Glutamatergic neuron (in vitro differentiated cells): ENCODE measurements around the gene CASK. TPM values are rescaled to one million over a fixed set of nuclear protein-coding genes. Genes with fewer than 3 reads are reported as not detected.

Source experiments
- DNase-seq: peaks from one replicate; pipeline ENCODE4 v3.0.0; 2022
- H3K27ac Mint-ChIP-seq: one replicate; pipeline ENCODE4 v1.8.0; 2020; ENCODE audit warnings: mild to moderate bottlenecking, mixed read lengths, inconsistent platforms; ENCODE audit not compliant: unreplicated experiment
- H3K27me3 Mint-ChIP-seq: one replicate; pipeline ENCODE4 v1.8.0; 2020; ENCODE audit warnings: mild to moderate bottlenecking, moderate library complexity, mixed read lengths, inconsistent platforms; ENCODE audit not compliant: unreplicated experiment
- H3K36me3 Mint-ChIP-seq: one replicate; pipeline ENCODE4 v1.8.0; 2020; ENCODE audit warnings: mild to moderate bottlenecking, mixed read lengths, inconsistent platforms; ENCODE audit not compliant: unreplicated experiment
- H3K4me1 Mint-ChIP-seq: one replicate; pipeline ENCODE4 v1.8.0; 2020; ENCODE audit warnings: mild to moderate bottlenecking, low read depth, mixed read lengths, inconsistent platforms; ENCODE audit not compliant: unreplicated experiment
- H3K4me3 Mint-ChIP-seq: one replicate; pipeline ENCODE4 v1.8.0; 2020; ENCODE audit warnings: mild to moderate bottlenecking, mixed read lengths, inconsistent platforms; ENCODE audit not compliant: unreplicated experiment
- H3K9me3 Mint-ChIP-seq: one replicate; pipeline ENCODE4 v1.8.0; 2020; ENCODE audit warnings: mild to moderate bottlenecking, moderate library complexity, mixed read lengths, inconsistent platforms; ENCODE audit not compliant: unreplicated experiment
- CTCF ChIP-seq: fragments of 200-600 bp; sonication (generic); IDR thresholded peaks from one replicate; pipeline ENCODE4 v1.5.0; 2021; ENCODE audit not compliant: partially characterized antibody, unreplicated experiment
- total RNA-seq: library from RNA; stranded (reverse); fragmentation: NEBNext Ultra II Directional; extraction: Animal tissue kit (Norgen Biotek cat#: 25700); gene quantifications from one replicate; pipeline ENCODE4 v1.2.1, GENCODE V29; 2021; ENCODE audit not compliant: unreplicated experiment

Gene CASK
- total RNA-seq, 1 donor from 2014 or later = 173 TPM

GRCh38 chrX:41670112-41670511 is 253.2 kb downstream of the CASK start:
- Mint-ChIP-seq H3K27me3 (no peaks in the 10 kb centered on the region), H3K27ac (no peak overlapping the region), H3K4me1 (no peaks in the 10 kb centered on the region), H3K4me3 (no peak overlapping the region), H3K36me3 (no peaks in the 10 kb centered on the region), H3K9me3 (peaks cover 1% of the 10 kb centered on the region)
- TF ChIP-seq CTCF = no peak
- DNase-seq = no peak

GRCh38 chrX:41667631-41668030 is 255.7 kb downstream of the CASK start:
- DNase-seq = no peak
- Mint-ChIP-seq H3K27ac (no peak overlapping the region), H3K36me3 (no peaks in the 10 kb centered on the region), H3K9me3 (no peaks in the 10 kb centered on the region), H3K4me3 (no peak overlapping the region), H3K4me1 (no peaks in the 10 kb centered on the region), H3K27me3 (no peaks in the 10 kb centered on the region)
- TF ChIP-seq CTCF = no peak

- H3K27ac Mint-ChIP-seq = no peak overlapping the region
- no peaks in the 10 kb centered on the region for H3K4me1 Mint-ChIP-seq
- TF ChIP-seq CTCF = no peak
- H3K36me3 Mint-ChIP-seq = no peaks in the 10 kb centered on the region
- H3K27me3 Mint-ChIP-seq = no peaks in the 10 kb centered on the region
- DNase-seq = no peak
- H3K9me3 Mint-ChIP-seq = no peaks in the 10 kb centered on the region
- H3K4me3 Mint-ChIP-seq = no peak overlapping the region
Measured at GRCh38 chrX:41666251-41666650, 257.1 kb downstream of the CASK start.

- TF ChIP-seq CTCF = no peak
- no peak overlapping the region for H3K4me3 Mint-ChIP-seq
- no peak for DNase-seq
- H3K27ac Mint-ChIP-seq = no peak overlapping the region
- no peaks in the 10 kb centered on the region for H3K27me3 Mint-ChIP-seq
- no peaks in the 10 kb centered on the region for H3K4me1 Mint-ChIP-seq
- H3K36me3 Mint-ChIP-seq = no peaks in the 10 kb centered on the region
- no peaks in the 10 kb centered on the region for H3K9me3 Mint-ChIP-seq
Measured at GRCh38 chrX:41665686-41666085, 257.7 kb downstream of the CASK start.

GRCh38 chrX:41664908-41665307 is 258.4 kb downstream of the CASK start:
- Mint-ChIP-seq H3K36me3 (no peaks in the 10 kb centered on the region), H3K4me1 (no peaks in the 10 kb centered on the region), H3K27ac (no peak overlapping the region), H3K27me3 (no peaks in the 10 kb centered on the region), H3K9me3 (no peaks in the 10 kb centered on the region), H3K4me3 (no peak overlapping the region)
- TF ChIP-seq CTCF = no peak
- DNase-seq = no peak
